Mesendoderm (in vitro differentiated cells): Measurements from ENCODE around the gene MYT1.
A peak's percentile ranks its signal among the peaks of the same experiment; 100 is the strongest.

Source experiments
- DNase-seq: peaks from one replicate; pipeline ENCODE4 v3.0.0; 2013
- H2AK5ac ChIP-seq: 2 replicates; pipeline ENCODE4 v1.6.1; 2013; ENCODE audit warnings: low read length, inconsistent platforms
- H2BK120ac ChIP-seq: 2 replicates; pipeline ENCODE4 v1.6.1; 2013; ENCODE audit warnings: low read depth, mild to moderate bottlenecking, low read length, moderate library complexity, mixed read lengths
- H2BK15ac ChIP-seq: replicated peaks from 2 replicates; pipeline ENCODE4 v1.6.1; 2013; ENCODE audit warnings: low read depth, mild to moderate bottlenecking, moderate library complexity
- H2BK5ac ChIP-seq: 2 replicates; pipeline ENCODE4 v1.6.1; 2013; ENCODE audit warnings: low read length, inconsistent platforms
- H3K18ac ChIP-seq: 2 replicates; pipeline ENCODE4 v1.6.1; 2013; ENCODE audit warnings: mild to moderate bottlenecking, low read length, mixed read lengths
- H3K23ac ChIP-seq: one replicate; pipeline ENCODE4 v1.6.1; 2013; ENCODE audit warnings: low read length
- H3K27ac ChIP-seq: 2 replicates; pipeline ENCODE4 v1.5.1; 2013; ENCODE audit warnings: low read depth, mild to moderate bottlenecking, inconsistent platforms, low read length, moderate library complexity
- H3K27me3 ChIP-seq: 2 replicates; pipeline ENCODE4 v1.6.1; 2013; ENCODE audit warnings: low read length, control low read depth, mild to moderate bottlenecking, inconsistent platforms; ENCODE audit not compliant: insufficient read depth, poor library complexity
- H3K36me3 ChIP-seq: 2 replicates; pipeline ENCODE4 v1.6.1; 2013; ENCODE audit warnings: low read length, inconsistent platforms; ENCODE audit not compliant: control insufficient read depth, insufficient read depth
- H3K4ac ChIP-seq: one replicate; pipeline ENCODE4 v1.6.1; 2013; ENCODE audit warnings: low read depth, mild to moderate bottlenecking, low read length, moderate library complexity
- H3K4me1 ChIP-seq: 2 replicates; pipeline ENCODE4 v1.6.1; 2013; ENCODE audit warnings: low read depth, low read length, inconsistent platforms; ENCODE audit not compliant: control insufficient read depth
- H3K4me2 ChIP-seq: 2 replicates; pipeline ENCODE4 v1.6.1; 2013; ENCODE audit warnings: low read length
- H3K4me3 ChIP-seq: 2 replicates; pipeline ENCODE4 v1.5.1; 2013; ENCODE audit warnings: mild to moderate bottlenecking, low read length
- H3K56ac ChIP-seq: one replicate; pipeline ENCODE4 v1.6.1; 2013; ENCODE audit warnings: low read length
- H3K79me1 ChIP-seq: 2 replicates; pipeline ENCODE4 v1.6.1; 2013; ENCODE audit warnings: low read length, inconsistent platforms
- H3K79me2 ChIP-seq: 2 replicates; pipeline ENCODE4 v1.6.1; 2013; ENCODE audit warnings: mild to moderate bottlenecking, low read length; ENCODE audit not compliant: control insufficient read depth, insufficient read depth
- H3K9ac ChIP-seq: 2 replicates; pipeline ENCODE4 v1.6.1; 2013; ENCODE audit warnings: low read length, inconsistent platforms
- H4K5ac ChIP-seq: one replicate; pipeline ENCODE4 v1.6.1; 2013; ENCODE audit warnings: low read length
- H4K8ac ChIP-seq: one replicate; pipeline ENCODE4 v1.6.1; 2013; ENCODE audit warnings: low read depth, mild to moderate bottlenecking, control low read depth, low read length, moderate library complexity
- WGBS: extraction: QIAGEN DNeasy Blood & Tissue Kit; methylation state at CpG from one replicate; pipeline ENCODE4 v1.1.7; 2013; ENCODE audit warnings: low lambda C conversion rate, missing lambda C conversion rate; ENCODE audit not compliant: insufficient coverage; ENCODE audit errors: extremely low coverage; 5-methylcytosine and 5-hydroxymethylcytosine counted together

MYT1 gene

GRCh38 chr20:64253000-64253383 lies 88.7 kb downstream of the MYT1 start:
- Histone ChIP-seq H3K4me1 (peaks cover 12% of the 10 kb centered on the region), H3K79me1 (peaks cover 8% of the 10 kb centered on the region), H3K23ac (no peak overlapping the region), H3K4me2 (no peak overlapping the region), H2BK120ac (no peak overlapping the region), H3K79me2 (peaks cover 17% of the 10 kb centered on the region), H3K27me3 (no peaks in the 10 kb centered on the region), H3K36me3 (no peaks in the 10 kb centered on the region), H2AK5ac (no peak overlapping the region), H2BK15ac (no peak overlapping the region), H4K8ac (no peak overlapping the region), H3K56ac (no peak overlapping the region), H3K9ac (no peak overlapping the region), H3K27ac (no peak overlapping the region), H3K4me3 (no peak overlapping the region), H4K5ac (no peak overlapping the region), H3K18ac (no peak overlapping the region), H3K4ac (no peak overlapping the region), H2BK5ac (no peak overlapping the region)
- DNase-seq = no peak
- no CpG with 5 or more reads among the region's 4 CpGs for WGBS

- Histone ChIP-seq H4K5ac (no peak overlapping the region), H3K23ac (no peak overlapping the region)
- WGBS = no CpG with 5 or more reads among the region's 4 CpGs
These were observed 89.2 kb downstream of the MYT1 start for GRCh38 chr20:64253443-64253842.

GRCh38 chr20:64254156-64254555 lies 89.9 kb downstream of the MYT1 start:
- Histone ChIP-seq H3K18ac (no peak overlapping the region), H3K23ac (no peak overlapping the region), H3K4ac (peak overlapping the region; percentile 64), H2BK5ac (no peak overlapping the region), H3K4me1 (peaks cover 16% of the 10 kb centered on the region), H2BK15ac (no peak overlapping the region), H3K36me3 (no peaks in the 10 kb centered on the region), H3K56ac (no peak overlapping the region), H3K79me1 (peaks cover 9% of the 10 kb centered on the region), H4K5ac (no peak overlapping the region), H2AK5ac (no peak overlapping the region), H3K79me2 (peaks cover 24% of the 10 kb centered on the region), H3K4me3 (no peak overlapping the region), H3K27me3 (no peaks in the 10 kb centered on the region), H3K4me2 (no peak overlapping the region), H3K9ac (no peak overlapping the region), H2BK120ac (no peak overlapping the region), H4K8ac (no peak overlapping the region), H3K27ac (no peak overlapping the region)
- WGBS = no CpG with 5 or more reads among the region's 5 CpGs
- DNase-seq = no peak

More at GRCh38 chr20:64253443-64253842, 89.2 kb downstream of the MYT1 start:
- H3K36me3 ChIP-seq = no peaks in the 10 kb centered on the region
- H3K79me2 ChIP-seq = peaks cover 21% of the 10 kb centered on the region
- no peak overlapping the region for H4K8ac ChIP-seq
- H2BK5ac ChIP-seq = no peak overlapping the region
- H3K56ac ChIP-seq = no peak overlapping the region
- no peak overlapping the region for H3K18ac ChIP-seq
- H3K4me2 ChIP-seq = no peak overlapping the region
- H3K4me1 ChIP-seq = peaks cover 14% of the 10 kb centered on the region
- H3K79me1 ChIP-seq = peaks cover 9% of the 10 kb centered on the region
- H3K4me3 ChIP-seq = no peak overlapping the region
- no peak overlapping the region for H3K27ac ChIP-seq
- no peak overlapping the region for H3K4ac ChIP-seq
- H3K27me3 ChIP-seq = no peaks in the 10 kb centered on the region
- no peak overlapping the region for H2BK120ac ChIP-seq
- H2AK5ac ChIP-seq = no peak overlapping the region
- no peak overlapping the region for H3K9ac ChIP-seq
- DNase-seq = no peak
- no peak overlapping the region for H2BK15ac ChIP-seq

GRCh38 chr20:64254571-64255360 lies 90.5 kb downstream of the MYT1 start:
- peak overlapping the region; percentile 87 for H3K9ac ChIP-seq
- H4K8ac ChIP-seq = peak overlapping the region; percentile 70
- no peak overlapping the region for H3K4me3 ChIP-seq
- H4K5ac ChIP-seq = peak overlapping the region; percentile 68
- H3K79me1 ChIP-seq = peaks cover 9% of the 10 kb centered on the region
- H3K79me2 ChIP-seq = peaks cover 24% of the 10 kb centered on the region
- H2BK120ac ChIP-seq = no peak overlapping the region
- DNase-seq = peak; percentile 74
- peak overlapping the region; percentile 87 for H2AK5ac ChIP-seq
- peak overlapping the region; percentile 93 for H3K4ac ChIP-seq
- peak overlapping the region; percentile 75 for H3K27ac ChIP-seq
- no peak overlapping the region for H3K23ac ChIP-seq
- no peaks in the 10 kb centered on the region for H3K36me3 ChIP-seq
- peak overlapping the region; percentile 95 for H3K56ac ChIP-seq
- WGBS = no CpG with 5 or more reads among the region's 28 CpGs
- H3K27me3 ChIP-seq = no peaks in the 10 kb centered on the region
- peak overlapping the region; percentile 85 for H3K18ac ChIP-seq
- H3K4me1 ChIP-seq = peaks cover 16% of the 10 kb centered on the region
- H2BK5ac ChIP-seq = no peak overlapping the region
- H2BK15ac ChIP-seq = no peak overlapping the region
- H3K4me2 ChIP-seq = peak overlapping the region; percentile 84

- H3K79me1 ChIP-seq = peaks cover 9% of the 10 kb centered on the region
- peak within 1 kb of the TSS; percentile 85 for H3K18ac ChIP-seq
- H3K4me2 ChIP-seq = peak within 1 kb of the TSS; percentile 84
- H4K8ac ChIP-seq = peak within 1 kb of the TSS; percentile 78
- H3K56ac ChIP-seq = peak within 1 kb of the TSS; percentile 95
- H2AK5ac ChIP-seq = peak within 1 kb of the TSS; percentile 87
- peak within 1 kb of the TSS; percentile 68 for H4K5ac ChIP-seq
- H3K4ac ChIP-seq = peak within 1 kb of the TSS; percentile 93
- peak within 1 kb of the TSS; percentile 75 for H3K27ac ChIP-seq
- peaks cover 24% of the 10 kb centered on the region for H3K79me2 ChIP-seq
- no CpG with 5 or more reads among the region's 96 CpGs for WGBS
- peaks cover 16% of the 10 kb centered on the region for H3K4me1 ChIP-seq
- peak; percentile 91 for DNase-seq
- H3K27me3 ChIP-seq = no peaks in the 10 kb centered on the region
- no peaks in the 10 kb centered on the region for H3K36me3 ChIP-seq
- H3K23ac ChIP-seq = no peak within 1 kb of the TSS
- no peak within 1 kb of the TSS for H2BK15ac ChIP-seq
- H3K4me3 ChIP-seq = peak within 1 kb of the TSS; percentile 83
- no peak within 1 kb of the TSS for H2BK5ac ChIP-seq
- no peak within 1 kb of the TSS for H2BK120ac ChIP-seq
- H3K9ac ChIP-seq = peak within 1 kb of the TSS; percentile 87
These were observed 91.4 kb downstream of the MYT1 start, which contains the start of gene PCMTD2 for GRCh38 chr20:64255361-64256281. PCMTD2 (plus strand) TSS chr20:64255748; CDS start chr20:64259966, 4,218 bp downstream.
